Muscle of leg (tissue), 11 donors: ENCODE results near the gene SLC2A6. TPM values are rescaled to one million over a fixed set of nuclear protein-coding genes. Genes with fewer than 3 reads are reported as not detected.
"Not testable (repeated sequence)": the region's sequence is repeated elsewhere in the genome, so short reads cannot be mapped to it uniquely, and the experiment has no call there.

Experiments used
- DNase-seq: peaks from one replicate; pipeline ENCODE4 v3.0.0; 2013
- H3K27ac ChIP-seq: one replicate; pipeline ENCODE4 v1.5.1; 2013; ENCODE audit warnings: mild to moderate bottlenecking, low read length, control low read depth
- H3K27me3 ChIP-seq: one replicate; pipeline ENCODE4 v1.6.1; 2013; ENCODE audit warnings: low read length; ENCODE audit not compliant: control insufficient read depth, insufficient read depth
- H3K36me3 ChIP-seq: one replicate; pipeline ENCODE4 v1.6.1; 2013; ENCODE audit warnings: low read length; ENCODE audit not compliant: control insufficient read depth, insufficient read depth
- H3K4me1 ChIP-seq: one replicate; pipeline ENCODE4 v1.6.1; 2013; ENCODE audit warnings: low read length; ENCODE audit not compliant: control insufficient read depth, insufficient read depth
- H3K4me3 ChIP-seq: one replicate; pipeline ENCODE4 v1.5.1; 2013; ENCODE audit warnings: low read length, control low read depth
- H3K9me3 ChIP-seq: replicated peaks from 2 replicates; pipeline ENCODE4 v1.6.1; 2013; ENCODE audit warnings: low read depth, low read length; ENCODE audit not compliant: control insufficient read depth
- WGBS: methylation state at CpG from one replicate; pipeline ENCODE4 v1.1.5; 2013; ENCODE audit warnings: missing lambda C conversion rate; ENCODE audit not compliant: insufficient coverage; 5-methylcytosine and 5-hydroxymethylcytosine counted together
- polyA plus RNA-seq, 8 donors: library from polyadenylated mRNA; unstranded; fragments of 120-200 nt; gene quantifications; one replicate each; pipeline versions ENCODE4 v1.2.1 to v1.2.3, GENCODE V29; 2013; ENCODE audit warnings: inconsistent platforms in 1 of 8, low replicate concordance in 1 of 8; ENCODE audit not compliant: insufficient read length in 8 of 8, insufficient read depth in 1 of 8
- total RNA-seq: library from RNA; stranded (reverse); fragments of 120-200 nt; gene quantifications from one replicate; pipeline ENCODE4 v1.2.4, GENCODE V29; 2013

SLC2A6 gene
- total and polyA plus RNA-seq, 9 donors = 0.44 to 2.1 (median 1.4) TPM

GRCh38 chr9:133453651-133454050, 25.2 kb downstream of the SLC2A6 start:
- no peaks in the 10 kb centered on the region for H3K4me1 ChIP-seq
- H3K4me3 ChIP-seq = no peak overlapping the region
- peaks cover 8% of the 10 kb centered on the region for H3K36me3 ChIP-seq
- 58% methylated on average over 7 of the region's 11 CpGs for WGBS
- H3K27me3 ChIP-seq = peaks cover 2% of the 10 kb centered on the region
- no peak overlapping the region for H3K27ac ChIP-seq
- DNase-seq = no peak
- H3K9me3 ChIP-seq = no peaks in the 10 kb centered on the region

GRCh38 chr9:133452562-133452961, 26.3 kb downstream of the SLC2A6 start:
- Histone ChIP-seq H3K9me3 (no peaks in the 10 kb centered on the region), H3K27ac (no peak overlapping the region), H3K4me3 (no peak overlapping the region), H3K4me1 (no peaks in the 10 kb centered on the region), H3K27me3 (no peaks in the 10 kb centered on the region), H3K36me3 (peaks cover 8% of the 10 kb centered on the region)
- no peak for DNase-seq
- 86% methylated on average over 6 of the region's 7 CpGs for WGBS

DNA sequence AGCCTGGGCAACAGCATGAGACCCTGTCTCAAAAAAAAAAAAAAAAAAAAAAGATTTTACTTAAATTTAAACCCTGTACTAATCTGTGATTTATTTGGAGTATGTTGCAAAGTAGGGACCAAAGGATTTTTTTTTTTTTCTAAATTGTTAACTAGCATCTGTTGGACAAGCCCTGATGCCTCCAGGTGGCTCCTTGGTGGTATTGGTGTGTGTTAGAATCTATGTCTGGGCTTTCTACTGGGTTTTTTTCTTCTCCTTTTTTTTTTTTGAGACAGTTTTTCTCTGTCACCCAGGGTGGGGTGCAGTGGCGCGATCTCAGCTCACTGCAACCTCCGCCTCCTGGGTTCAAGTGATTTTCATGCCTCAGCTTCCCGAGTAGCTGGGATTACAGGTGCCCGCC, 27.0 kb downstream of the SLC2A6 start:
- not testable (repeated sequence) for DNase-seq, H3K9me3 ChIP-seq, H3K4me1 ChIP-seq, H3K4me3 ChIP-seq, H3K36me3 ChIP-seq, H3K27me3 ChIP-seq, H3K27ac ChIP-seq
- 100% methylated on average over 3 of the region's 5 CpGs for WGBS

GRCh38 chr9:133449760-133450159, 29.1 kb downstream of the SLC2A6 start:
- Histone ChIP-seq H3K27me3 (no peaks in the 10 kb centered on the region), H3K9me3 (no peaks in the 10 kb centered on the region), H3K27ac (no peak overlapping the region), H3K36me3 (no peaks in the 10 kb centered on the region), H3K4me3 (no peak overlapping the region), H3K4me1 (no peaks in the 10 kb centered on the region)
- 91% methylated on average over 11 of the region's 12 CpGs for WGBS
- DNase-seq = no peak

DNA sequence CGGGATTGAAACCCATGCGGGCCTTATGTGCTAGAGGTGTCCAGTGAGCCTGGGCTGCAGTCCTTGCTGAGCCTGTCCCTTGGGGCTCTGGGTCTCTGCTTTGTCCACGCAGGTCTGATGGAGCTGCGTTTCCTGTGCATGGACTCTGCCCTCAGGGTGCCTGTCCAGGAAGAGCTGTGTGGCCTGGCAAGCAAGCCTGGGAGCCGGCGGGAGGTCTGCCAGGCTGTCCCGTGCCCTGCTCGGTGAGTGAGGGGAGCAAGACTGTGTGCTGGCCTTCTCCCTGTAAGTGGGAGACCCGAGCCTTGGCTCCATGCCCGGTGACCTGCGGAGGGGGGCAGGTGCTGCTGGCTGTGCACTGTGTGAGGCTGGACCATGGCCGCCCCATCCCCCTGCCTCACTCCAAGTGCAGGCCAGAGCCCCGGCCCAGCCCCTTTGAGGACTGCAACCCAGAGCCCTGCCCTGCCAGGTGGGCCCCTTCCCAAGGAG, 30.4 kb downstream of the SLC2A6 start:
- DNase-seq = no peak
- no peak overlapping the region for H3K27ac ChIP-seq
- no peak overlapping the region for H3K4me3 ChIP-seq
- 68% methylated on average over 8 of the region's 13 CpGs for WGBS
- no peaks in the 10 kb centered on the region for H3K4me1 ChIP-seq
- H3K27me3 ChIP-seq = no peaks in the 10 kb centered on the region
- no peaks in the 10 kb centered on the region for H3K9me3 ChIP-seq
- H3K36me3 ChIP-seq = no peaks in the 10 kb centered on the region

GRCh38 chr9:133445293-133445969, 33.5 kb downstream of the SLC2A6 start:
- no peak overlapping the region for H3K4me3 ChIP-seq
- WGBS = 74% methylated on average over 23 of the region's 23 CpGs
- DNase-seq = no peak

GRCh38 chr9:133443982-133444381, 34.9 kb downstream of the SLC2A6 start:
- no peak for DNase-seq
- no peak overlapping the region for H3K4me3 ChIP-seq
- no peaks in the 10 kb centered on the region for H3K9me3 ChIP-seq
- H3K27ac ChIP-seq = no peak overlapping the region
- no peaks in the 10 kb centered on the region for H3K36me3 ChIP-seq
- no peaks in the 10 kb centered on the region for H3K27me3 ChIP-seq
- H3K4me1 ChIP-seq = no peaks in the 10 kb centered on the region
- WGBS = 73% methylated on average over 4 of the region's 8 CpGs

More at GRCh38 chr9:133445293-133445969, 33.5 kb downstream of the SLC2A6 start:
- H3K9me3 ChIP-seq = no peaks in the 10 kb centered on the region
- no peak overlapping the region for H3K27ac ChIP-seq
- no peaks in the 10 kb centered on the region for H3K4me1 ChIP-seq
- H3K36me3 ChIP-seq = no peaks in the 10 kb centered on the region
- no peaks in the 10 kb centered on the region for H3K27me3 ChIP-seq

DNA sequence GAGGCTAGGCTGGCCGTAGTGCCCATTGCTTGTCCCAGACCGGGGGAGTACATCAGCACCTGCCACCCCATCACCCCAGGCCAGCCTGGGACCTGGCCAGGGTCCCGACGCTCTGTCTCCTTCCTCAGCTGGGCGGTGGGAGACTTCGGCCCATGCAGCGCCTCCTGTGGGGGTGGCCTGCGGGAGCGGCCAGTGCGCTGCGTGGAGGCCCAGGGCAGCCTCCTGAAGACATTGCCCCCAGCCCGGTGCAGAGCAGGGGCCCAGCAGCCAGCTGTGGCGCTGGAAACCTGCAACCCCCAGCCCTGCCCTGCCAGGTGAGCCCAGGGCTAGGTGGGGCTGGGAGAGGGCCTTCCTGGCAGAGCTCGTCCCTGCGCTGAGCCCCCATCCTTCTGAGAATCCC, 35.7 kb downstream of the SLC2A6 start:
- no peak overlapping the region for H3K27ac ChIP-seq
- 89% methylated on average over 10 of the region's 15 CpGs for WGBS
- H3K36me3 ChIP-seq = no peaks in the 10 kb centered on the region
- H3K4me3 ChIP-seq = no peak overlapping the region
- H3K4me1 ChIP-seq = no peaks in the 10 kb centered on the region
- no peaks in the 10 kb centered on the region for H3K9me3 ChIP-seq
- no peak for DNase-seq
- H3K27me3 ChIP-seq = no peaks in the 10 kb centered on the region

- Histone ChIP-seq H3K4me3 (no peak overlapping the region), H3K36me3 (no peaks in the 10 kb centered on the region), H3K9me3 (no peaks in the 10 kb centered on the region), H3K27me3 (no peaks in the 10 kb centered on the region), H3K4me1 (no peaks in the 10 kb centered on the region), H3K27ac (no peak overlapping the region)
- WGBS = 39% methylated on average over 5 of the region's 5 CpGs
- no peak for DNase-seq
Observed at GRCh38 chr9:133441571-133441970, 37.3 kb downstream of the SLC2A6 start.

- H3K27me3 ChIP-seq = no peaks in the 10 kb centered on the region
- H3K27ac ChIP-seq = no peak overlapping the region
- WGBS = 80% methylated on average over 12 of the region's 12 CpGs
Observed at GRCh38 chr9:133440874-133441273, 38.0 kb downstream of the SLC2A6 start.

DNA sequence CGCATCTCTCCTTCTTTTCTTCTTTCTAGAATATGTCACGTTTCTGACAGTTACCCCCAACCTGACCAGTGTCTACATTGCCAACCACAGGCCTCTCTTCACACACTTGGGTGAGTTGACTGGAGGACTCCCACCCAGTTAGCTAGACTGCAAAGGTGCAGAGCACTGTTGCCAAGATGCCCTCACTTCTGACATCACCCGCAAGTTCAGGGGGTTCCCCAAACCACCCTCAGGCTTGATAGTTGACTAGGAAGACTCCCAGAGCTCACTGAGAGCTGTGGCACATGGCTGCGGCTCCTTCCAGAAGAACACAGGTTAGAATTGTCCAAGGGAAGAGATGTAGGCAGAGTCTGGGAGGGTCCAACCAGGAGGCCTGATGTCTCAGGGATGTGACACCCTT, 39.6 kb downstream of the SLC2A6 start:
- no peaks in the 10 kb centered on the region for H3K9me3 ChIP-seq
- 50% methylated on average over 2 of the region's 4 CpGs for WGBS
- H3K27me3 ChIP-seq = no peaks in the 10 kb centered on the region
- no peak for DNase-seq
- no peak overlapping the region for H3K27ac ChIP-seq
- no peaks in the 10 kb centered on the region for H3K36me3 ChIP-seq
- H3K4me3 ChIP-seq = no peak overlapping the region
- H3K4me1 ChIP-seq = no peaks in the 10 kb centered on the region

More at GRCh38 chr9:133440874-133441273, 38.0 kb downstream of the SLC2A6 start:
- no peak for DNase-seq
- no peaks in the 10 kb centered on the region for H3K9me3 ChIP-seq
- no peaks in the 10 kb centered on the region for H3K4me1 ChIP-seq
- H3K36me3 ChIP-seq = no peaks in the 10 kb centered on the region
- H3K4me3 ChIP-seq = no peak overlapping the region
